Renal cortex interstitium (tissue), 11 donors: ENCODE measurements around the gene KRTAP10-4. TPM values are rescaled to one million over a fixed set of nuclear protein-coding genes. Genes with fewer than 3 reads are reported as not detected.
"Not testable (repeated sequence)": the region's sequence is repeated elsewhere in the genome, so short reads cannot be mapped to it uniquely, and the experiment has no call there.

Source experiments
- DNase-seq, 11 donors: peaks; one replicate each; pipeline ENCODE4 v3.0.0-alpha.2; 2013; ENCODE audit warnings: low read depth in 9 of 11, low spot score in 4 of 11; ENCODE audit errors: extremely low read depth in 1 of 11
- polyA plus RNA-seq, 3 donors: library from polyadenylated mRNA; unstranded; fragments of 120-200 nt; gene quantifications; one replicate each; pipeline ENCODE4 v1.2.1, GENCODE V29; 2013; ENCODE audit not compliant: insufficient read length in 3 of 3

Gene KRTAP10-4
- polyA plus RNA-seq, 3 donors: not detected

GRCh38 chr21:44572959-44573583 is 458 bp upstream of the KRTAP10-4 start:
- no peak for DNase-seq

- DNase-seq: peak in 1 of 11 donors; percentile 8
Observed at GRCh38 chr21:44574457-44575306, 1.2 kb downstream of the KRTAP10-4 start.

- no peak for DNase-seq
Observed at GRCh38 chr21:44575307-44576024, 1.9 kb downstream of the KRTAP10-4 start.

- DNase-seq: no peak
Observed at GRCh38 chr21:44576025-44576420, 2.5 kb downstream of the KRTAP10-4 start.

GRCh38 chr21:44578371-44579055 is 5.0 kb downstream of the KRTAP10-4 start:
- no peak for DNase-seq

GRCh38 chr21:44579056-44579832 is 5.7 kb downstream of the KRTAP10-4 start:
- DNase-seq: no peak

GRCh38 chr21:44579833-44580144 is 6.3 kb downstream of the KRTAP10-4 start:
- DNase-seq: no peak

GRCh38 chr21:44580231-44580821 is 6.8 kb downstream of the KRTAP10-4 start, which contains the start of gene KRTAP10-5:
KRTAP10-5 (minus strand) TSS chr21:44580604; CDS start chr21:44580578, 26 bp downstream.
- not testable (repeated sequence) for DNase-seq

- no peak for DNase-seq
Observed at GRCh38 chr21:44581158-44581557, 7.6 kb downstream of the KRTAP10-4 start.

GRCh38 chr21:44582055-44582454 is 8.5 kb downstream of the KRTAP10-4 start:
- no peak for DNase-seq

GRCh38 chr21:44583089-44583799 is 9.7 kb downstream of the KRTAP10-4 start:
- DNase-seq: peak in 7 of 11 donors; percentile 12 to 34 (median 24)

GRCh38 chr21:44583800-44584147 is 10.2 kb downstream of the KRTAP10-4 start:
- DNase-seq: no peak

- no peak for DNase-seq
Observed at GRCh38 chr21:44585892-44586291, 12.4 kb downstream of the KRTAP10-4 start.

GRCh38 chr21:44589094-44589493 is 15.6 kb downstream of the KRTAP10-4 start:
- DNase-seq: no peak

- no peak for DNase-seq
Observed at GRCh38 chr21:44589586-44590305, 16.2 kb downstream of the KRTAP10-4 start.

GRCh38 chr21:44590311-44590721 is 16.8 kb downstream of the KRTAP10-4 start:
- no peak for DNase-seq
